HepG2 (cell line): ENCODE results near the gene ZFPL1. TPM values are rescaled to one million over a fixed set of nuclear protein-coding genes. Genes with fewer than 3 reads are reported as not detected.

ENCODE experiments used
- ATAC-seq: fragments of 200-7000 bp; cut with Tn5 transposase; 3 replicates; pipeline ENCODE4 v1.9.1; 2020; ENCODE audit warnings: mild to moderate bottlenecking, moderate library complexity
- BruUV-seq: library from RNA; stranded (reverse); fragments of 400-500 nt; replicated peaks from 2 replicates; lab custom pipeline; 2021; lab: Mats Ljungman, UMichigan
- CTCF ChIA-PET: fragments of 300-600 bp; formaldehyde crosslinking; extraction: SDS; loops from one replicate; lab custom pipeline; 2021; ENCODE audit warnings: low total read pairs, inconsistent platforms, low intra/inter-chr PET ratio; lab: Yijun Ruan, JAX
- POLR2A ChIA-PET: fragments of 350-600 bp; sonication (Branson Sonifier 250); formaldehyde crosslinking; loops from one replicate; lab custom pipeline; 2020; ENCODE audit warnings: antibody characterized with exemption, inconsistent platforms; lab: Yijun Ruan, JAX
- DNase-seq: peaks from one replicate; pipeline ENCODE4 v3.0.0-alpha.2; 2015; ENCODE audit warnings: low spot score
- FAIRE-seq: peaks from 3 replicates; lab custom pipeline; 2011; peaks lifted over from hg19 to GRCh38; lab: Jason Lieb, UNC
- H2AFZ ChIP-seq: one replicate; pipeline ENCODE4 v1.6.1; 2011; ENCODE audit warnings: low read length, inconsistent platforms
- H3K27ac ChIP-seq: fragments of 300-600 bp; 3 replicates; pipeline ENCODE4 v1.8.0; 2011; ENCODE audit warnings: mixed run types, mild to moderate bottlenecking, mixed read lengths, low read length, inconsistent platforms; ENCODE audit not compliant: insufficient read depth; ENCODE audit errors: extremely low read length
- H3K27me3 ChIP-seq, 2 experiments: fragments of 200-600 bp in 1 of 2; 2 replicates in 1 of 2; 3 replicates in 1 of 2; pipeline versions ENCODE4 v1.6.0 to v1.8.0; 2011; ENCODE audit warnings: low read length in 2 of 2, mild to moderate bottlenecking in 2 of 2, moderate library complexity in 2 of 2, inconsistent platforms in 1 of 2; ENCODE audit not compliant: insufficient read depth in 2 of 2, control insufficient read depth in 1 of 2
- H3K36me3 ChIP-seq, 2 experiments: fragments of 200-600 bp in 1 of 2; replicated peaks in 1 of 2; 2 replicates in 1 of 2; 3 replicates in 1 of 2; pipeline versions ENCODE4 v1.5.1 to v1.8.0; 2011; ENCODE audit warnings: low read length in 2 of 2, inconsistent platforms in 1 of 2; ENCODE audit not compliant: insufficient read depth in 2 of 2, control insufficient read depth in 1 of 2
- H3K4me1 ChIP-seq: 2 replicates; pipeline ENCODE4 v1.5.1; 2012; ENCODE audit warnings: low read length, inconsistent platforms; ENCODE audit not compliant: insufficient read depth
- H3K4me2 ChIP-seq: 2 replicates; pipeline ENCODE4 v1.6.0; 2011; ENCODE audit warnings: low read depth, low read length, inconsistent platforms
- H3K4me3 ChIP-seq, 3 experiments: fragments of 200-600 bp in 1 of 3; sonication (generic), shearing (Covaris generic) in 1 of 3; replicated peaks in 1 of 3; 2 replicates each; pipeline ENCODE4 v1.5.1; 2011 to 2016; ENCODE audit warnings: low read length in 3 of 3, inconsistent platforms in 2 of 3, low read depth in 2 of 3, mild to moderate bottlenecking in 2 of 3, control low read depth in 1 of 3, mixed read lengths in 1 of 3; ENCODE audit not compliant: insufficient read depth in 1 of 3
- H3K79me2 ChIP-seq: one replicate; pipeline ENCODE4 v1.6.1; 2011; ENCODE audit warnings: low read length, inconsistent platforms; ENCODE audit not compliant: insufficient read depth
- H3K9ac ChIP-seq: 2 replicates; pipeline ENCODE4 v1.6.0; 2011; ENCODE audit warnings: mild to moderate bottlenecking, low read depth, low read length, inconsistent platforms; ENCODE audit not compliant: insufficient read depth
- H3K9me3 ChIP-seq: 2 replicates; pipeline ENCODE4 v1.5.1; 2012; ENCODE audit warnings: mild to moderate bottlenecking, low read length
- H4K20me1 ChIP-seq: 2 replicates; pipeline ENCODE4 v1.6.0; 2011; ENCODE audit warnings: inconsistent platforms, mild to moderate bottlenecking, low read length, moderate library complexity; ENCODE audit not compliant: insufficient read depth
- AKAP8 ChIP-seq: sonication (generic); formaldehyde crosslinking; IDR thresholded peaks from 2 replicates; pipeline ENCODE4 v1.5.1; 2020; ENCODE audit warnings: mild to moderate bottlenecking, missing genetic modification reagents
- ARID2 ChIP-seq: sonication (generic); formaldehyde crosslinking; IDR thresholded peaks from 2 replicates; pipeline ENCODE4 v1.8.1; 2022; ENCODE audit warnings: mild to moderate bottlenecking, missing genetic modification reagents, borderline replicate concordance
- ATRX ChIP-seq: sonication (generic); formaldehyde crosslinking; IDR thresholded peaks from 2 replicates; pipeline ENCODE4 v1.4.0; 2020; ENCODE audit warnings: missing genetic modification reagents, borderline replicate concordance
- HNRNPUL1 ChIP-seq: fragments of 200-400 bp; formaldehyde crosslinking; IDR thresholded peaks from 2 replicates; pipeline ENCODE4 v1.6.1; 2017; ENCODE audit warnings: low read depth, mild to moderate bottlenecking, low read length, moderate library complexity
- MAFF ChIP-seq: IDR thresholded peaks from 2 replicates; pipeline ENCODE4 v1.6.1; 2011; ENCODE audit warnings: low read depth, low read length, improper control_type of control experiment
- NCOA5 ChIP-seq: sonication (generic); formaldehyde crosslinking; IDR thresholded peaks from 2 replicates; pipeline ENCODE4 v1.4.0; 2020; ENCODE audit warnings: missing genetic modification reagents
- RBAK ChIP-seq: sonication (generic); formaldehyde crosslinking; IDR thresholded peaks from 2 replicates; pipeline ENCODE4 v1.5.1; 2020; ENCODE audit warnings: mild to moderate bottlenecking, missing genetic modification reagents
- SIN3A ChIP-seq: IDR thresholded peaks from 2 replicates; pipeline ENCODE4 v1.6.1; 2011; ENCODE audit warnings: low read depth, mild to moderate bottlenecking, control low read depth, low read length, borderline replicate concordance
- SNRNP70 ChIP-seq: fragments of 200-400 bp; formaldehyde crosslinking; IDR thresholded peaks from 2 replicates; pipeline ENCODE4 v1.6.1; 2017; ENCODE audit warnings: mild to moderate bottlenecking, low read depth, low read length, moderate library complexity
- SUZ12 ChIP-seq: fragments of 150-350 bp; IDR thresholded peaks from 2 replicates; pipeline ENCODE4 v1.6.1; 2014; ENCODE audit warnings: low read depth, low read length
- YEATS2 ChIP-seq: sonication (generic); formaldehyde crosslinking; IDR thresholded peaks from 2 replicates; pipeline ENCODE4 v1.4.0; 2020; ENCODE audit warnings: missing genetic modification reagents, borderline replicate concordance
- ZNF34 ChIP-seq: sonication (generic); formaldehyde crosslinking; IDR thresholded peaks from 2 replicates; pipeline ENCODE4 v1.4.0; 2020; ENCODE audit warnings: mild to moderate bottlenecking, missing genetic modification reagents, borderline replicate concordance
- ZNF724P ChIP-seq: sonication (generic); formaldehyde crosslinking; IDR thresholded peaks from 2 replicates; pipeline ENCODE4 v1.8.0; 2022; ENCODE audit warnings: missing genetic modification reagents, borderline replicate concordance
- ZSCAN22 ChIP-seq: sonication (generic); formaldehyde crosslinking; IDR thresholded peaks from 2 replicates; pipeline ENCODE4 v1.4.0; 2020; ENCODE audit warnings: mild to moderate bottlenecking, missing genetic modification reagents
- WGBS: methylation state at CpG from one replicate; pipeline ENCODE4 v1.1.6; 2017; ENCODE audit warnings: low lambda C conversion rate; 5-methylcytosine and 5-hydroxymethylcytosine counted together
- in situ Hi-C: cut with HindIII; loops from 2 replicates; pipeline ENCODE4 v1.10.0; 2017; ENCODE audit warnings: low pct_unique_long_range_greater_than_20kb; ENCODE audit not compliant: extremely low pct_ligation_motif_present
- intact Hi-C: fragments of 100-400 bp; cut with micrococcal nuclease; formaldehyde crosslinking; loops from one replicate; pipeline ENCODE4 v1.10.0; 2022; ENCODE audit not compliant: unreplicated experiment
- polyA plus RNA-seq, 8 experiments: library from polyadenylated mRNA; depleted of rRNA in 3 of 8; stranded (reverse) in 7 of 8; unstranded in 1 of 8; fragments of >200 nt; fragmentation: Illumina TruSeq in 4 of 8; extraction: Trizol in 4 of 8; gene quantifications; 2 replicates each; pipeline versions ENCODE4 v1.2.1 to v1.2.3, GENCODE V29; 2011 to 2016; ENCODE audit warnings: low read depth in 4 of 8, missing spikeins in 1 of 8, mixed read lengths in 1 of 8; ENCODE audit not compliant: insufficient read depth in 1 of 8
- total RNA-seq, 5 experiments: library from RNA; depleted of rRNA; stranded (reverse); fragments of >200 nt; fragmentation: Illumina TruSeq; extraction: Trizol; gene quantifications; 2 replicates each; pipeline ENCODE4 v1.2.3, GENCODE V29; 2016; ENCODE audit warnings: low read depth in 1 of 5
- TF ChIP-seq, protein P1 (sequence below): sonication (generic); formaldehyde crosslinking; IDR thresholded peaks from 2 replicates; pipeline ENCODE4 v1.4.0; 2020; ENCODE audit warnings: missing genetic modification reagents, borderline replicate concordance
- TF ChIP-seq, protein P2 (sequence below): sonication (generic); formaldehyde crosslinking; IDR thresholded peaks from 2 replicates; pipeline ENCODE4 v1.8.0; 2022; ENCODE audit warnings: low read depth, missing genetic modification reagents
- TF ChIP-seq, protein P3 (sequence below): sonication (generic); formaldehyde crosslinking; IDR thresholded peaks from 2 replicates; pipeline ENCODE4 v1.5.0; 2020; ENCODE audit warnings: mild to moderate bottlenecking, missing genetic modification reagents

Gene ZFPL1
- total and polyA plus RNA-seq, 2 of the 13 experiments (the other 11 are each of a cell fraction or from before 2014, with no cell fraction given), result 32.2 to 56.0 TPM

DNA sequence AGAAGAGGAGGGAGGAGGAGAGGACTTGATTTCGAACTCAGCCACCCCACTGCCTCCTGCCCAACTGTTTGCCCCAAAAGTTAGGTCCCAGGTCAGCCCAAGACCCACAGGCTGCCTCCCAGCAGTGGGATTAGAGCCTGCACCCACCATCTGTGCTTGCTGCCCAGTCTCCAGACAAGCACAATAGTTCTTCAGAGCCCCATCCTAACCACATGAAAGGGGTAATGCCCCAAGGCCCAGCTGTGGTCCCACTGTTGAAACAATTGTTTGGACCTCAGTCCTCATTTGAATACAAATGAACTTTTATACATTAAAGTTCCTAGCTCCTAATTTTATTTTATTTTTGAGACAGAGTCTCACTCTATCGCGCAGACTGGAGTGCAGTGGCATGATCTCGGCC is 6.6 kb downstream of the ZFPL1 start:
- in situ Hi-C loops (no loop called here), intact Hi-C loops (no loop called here)
- Histone ChIP-seq H3K9me3 (no peaks in the 10 kb centered on the region), H3K79me2 (peaks cover 3% of the 10 kb centered on the region), H3K4me1 (peaks cover 38% of the 10 kb centered on the region), H3K27ac (no peak overlapping the region), H3K27me3 (no peaks in the 10 kb centered on the region), H4K20me1 (no peaks in the 10 kb centered on the region), H3K4me2 (no peak overlapping the region), H3K4me3 (no peak overlapping the region), H3K9ac (no peak overlapping the region)
- DNase-seq (no peak), ATAC-seq (no peak), FAIRE-seq (no peak)
- 89% methylated on average over 4 of the region's 4 CpGs for WGBS
- TF ChIP-seq, protein P1, sequence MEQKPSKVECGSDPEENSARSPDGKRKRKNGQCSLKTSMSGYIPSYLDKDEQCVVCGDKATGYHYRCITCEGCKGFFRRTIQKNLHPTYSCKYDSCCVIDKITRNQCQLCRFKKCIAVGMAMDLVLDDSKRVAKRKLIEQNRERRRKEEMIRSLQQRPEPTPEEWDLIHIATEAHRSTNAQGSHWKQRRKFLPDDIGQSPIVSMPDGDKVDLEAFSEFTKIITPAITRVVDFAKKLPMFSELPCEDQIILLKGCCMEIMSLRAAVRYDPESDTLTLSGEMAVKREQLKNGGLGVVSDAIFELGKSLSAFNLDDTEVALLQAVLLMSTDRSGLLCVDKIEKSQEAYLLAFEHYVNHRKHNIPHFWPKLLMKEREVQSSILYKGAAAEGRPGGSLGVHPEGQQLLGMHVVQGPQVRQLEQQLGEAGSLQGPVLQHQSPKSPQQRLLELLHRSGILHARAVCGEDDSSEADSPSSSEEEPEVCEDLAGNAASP (CRISPR knock-in tag), result no peak
- TF ChIP-seq MAFF (no peak), ZNF724P (CRISPR knock-in tag) (no peak), SIN3A (no peak), ZSCAN22 (CRISPR knock-in tag) (no peak), HNRNPUL1 (no peak), ATRX (CRISPR knock-in tag) (no peak), SNRNP70 (no peak), ARID2 (no peak), SUZ12 (no peak), RBAK (CRISPR knock-in tag) (no peak), AKAP8 (CRISPR knock-in tag) (no peak), ZNF34 (CRISPR knock-in tag) (no peak), NCOA5 (CRISPR knock-in tag) (no peak), YEATS2 (CRISPR knock-in tag) (no peak)
- TF ChIP-seq, protein P2, sequence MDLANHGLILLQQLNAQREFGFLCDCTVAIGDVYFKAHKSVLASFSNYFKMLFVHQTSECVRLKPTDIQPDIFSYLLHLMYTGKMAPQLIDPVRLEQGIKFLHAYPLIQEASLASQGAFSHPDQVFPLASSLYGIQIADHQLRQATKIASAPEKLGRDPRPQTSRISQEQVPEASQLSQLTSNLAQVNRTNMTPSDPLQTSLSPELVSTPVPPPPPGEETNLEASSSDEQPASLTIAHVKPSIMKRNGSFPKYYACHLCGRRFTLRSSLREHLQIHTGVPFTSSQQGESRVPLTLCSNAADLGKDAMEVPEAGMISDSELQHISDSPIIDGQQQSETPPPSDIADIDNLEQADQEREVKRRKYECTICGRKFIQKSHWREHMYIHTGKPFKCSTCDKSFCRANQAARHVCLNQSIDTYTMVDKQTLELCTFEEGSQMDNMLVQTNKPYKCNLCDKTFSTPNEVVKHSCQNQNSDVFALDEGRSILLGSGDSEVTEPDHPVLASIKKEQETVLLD (CRISPR knock-in tag), result no peak
- TF ChIP-seq, protein P3, sequence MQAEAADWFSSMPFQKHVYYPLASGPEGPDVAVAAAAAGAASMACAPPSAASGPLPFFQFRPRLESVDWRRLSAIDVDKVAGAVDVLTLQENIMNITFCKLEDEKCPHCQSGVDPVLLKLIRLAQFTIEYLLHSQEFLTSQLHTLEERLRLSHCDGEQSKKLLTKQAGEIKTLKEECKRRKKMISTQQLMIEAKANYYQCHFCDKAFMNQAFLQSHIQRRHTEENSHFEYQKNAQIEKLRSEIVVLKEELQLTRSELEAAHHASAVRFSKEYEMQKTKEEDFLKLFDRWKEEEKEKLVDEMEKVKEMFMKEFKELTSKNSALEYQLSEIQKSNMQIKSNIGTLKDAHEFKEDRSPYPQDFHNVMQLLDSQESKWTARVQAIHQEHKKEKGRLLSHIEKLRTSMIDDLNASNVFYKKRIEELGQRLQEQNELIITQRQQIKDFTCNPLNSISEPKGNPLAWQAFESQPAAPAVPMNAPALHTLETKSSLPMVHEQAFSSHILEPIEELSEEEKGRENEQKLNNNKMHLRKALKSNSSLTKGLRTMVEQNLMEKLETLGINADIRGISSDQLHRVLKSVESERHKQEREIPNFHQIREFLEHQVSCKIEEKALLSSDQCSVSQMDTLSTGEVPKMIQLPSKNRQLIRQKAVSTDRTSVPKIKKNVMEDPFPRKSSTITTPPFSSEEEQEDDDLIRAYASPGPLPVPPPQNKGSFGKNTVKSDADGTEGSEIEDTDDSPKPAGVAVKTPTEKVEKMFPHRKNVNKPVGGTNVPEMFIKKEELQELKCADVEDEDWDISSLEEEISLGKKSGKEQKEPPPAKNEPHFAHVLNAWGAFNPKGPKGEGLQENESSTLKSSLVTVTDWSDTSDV, result no peak
- TF ChIP-seq, all 625 proteins: peak for 0
- peaks cover 13 to 18% of the 10 kb centered on the region in 2 experiments; a peak in 3 of 5 replicates for H3K36me3 ChIP-seq
- ChIA-PET POLR2A (interaction anchor here (0.7 to 1.8 kb wide), 2 partner anchors 21 to 57 kb away, joined by 3 to 9 read pairs; partner anchors contain the start of gene TM7SF2), CTCF (no interaction called here)
- no TSS peak for BruUV-seq
- H2AFZ ChIP-seq, result no peak overlapping the region
